ENCODE measurements around the gene IL1F10.

IL1F10 gene

GRCh38 chr2:113098532-113098931 lies 30.8 kb downstream of the IL1F10 start:
- no peak for TF ChIP-seq POLR2AphosphoS5 (IDR thresholded peaks at IDR 0.05; ENCODE audit: low read depth, low read length)
- TF ChIP-seq TAF1 (IDR thresholded peaks at IDR 0.05; ENCODE audit: borderline replicate concordance, insufficient read depth, low read length) = no peak
- no peak for TF ChIP-seq SIN3A (IDR thresholded peaks at IDR 0.05; ENCODE audit: borderline replicate concordance, insufficient read depth, low read length)
- no peak for TF ChIP-seq REST (IDR thresholded peaks at IDR 0.05; ENCODE audit: insufficient read depth in 1 of 2, low read depth in 2 of 2, low read length in 2 of 2)
- no peak for TF ChIP-seq FOXP2 (optimal IDR thresholded peaks at IDR 0.05; ENCODE audit: borderline replicate concordance, extremely low read depth, extremely low read length, insufficient read depth)

GRCh38 chr2:113102133-113102532 lies 34.4 kb downstream of the IL1F10 start:
- TF ChIP-seq REST (IDR thresholded peaks at IDR 0.05; ENCODE audit: insufficient read depth in 1 of 2, low read depth in 2 of 2, low read length in 2 of 2) = no peak
- TF ChIP-seq POLR2AphosphoS5 (IDR thresholded peaks at IDR 0.05; ENCODE audit: low read depth, low read length) = no peak
- TF ChIP-seq TAF1 (IDR thresholded peaks at IDR 0.05; ENCODE audit: borderline replicate concordance, insufficient read depth, low read length) = no peak
- no peak for TF ChIP-seq FOXP2 (optimal IDR thresholded peaks at IDR 0.05; ENCODE audit: borderline replicate concordance, extremely low read depth, extremely low read length, insufficient read depth)
- no peak for TF ChIP-seq SIN3A (IDR thresholded peaks at IDR 0.05; ENCODE audit: borderline replicate concordance, insufficient read depth, low read length)

- no peak for TF ChIP-seq FOXP2 (optimal IDR thresholded peaks at IDR 0.05; ENCODE audit: borderline replicate concordance, extremely low read depth, extremely low read length, insufficient read depth)
- no peak for TF ChIP-seq TAF1 (IDR thresholded peaks at IDR 0.05; ENCODE audit: borderline replicate concordance, insufficient read depth, low read length)
- no peak for TF ChIP-seq POLR2AphosphoS5 (IDR thresholded peaks at IDR 0.05; ENCODE audit: low read depth, low read length)
- TF ChIP-seq REST (IDR thresholded peaks at IDR 0.05; ENCODE audit: insufficient read depth in 1 of 2, low read depth in 2 of 2, low read length in 2 of 2) = no peak
- TF ChIP-seq SIN3A (IDR thresholded peaks at IDR 0.05; ENCODE audit: borderline replicate concordance, insufficient read depth, low read length) = no peak
Observed at GRCh38 chr2:113103277-113103676, 35.5 kb downstream of the IL1F10 start.

- no peak for TF ChIP-seq REST (IDR thresholded peaks at IDR 0.05; ENCODE audit: insufficient read depth in 1 of 2, low read depth in 2 of 2, low read length in 2 of 2)
- TF ChIP-seq TAF1 (IDR thresholded peaks at IDR 0.05; ENCODE audit: borderline replicate concordance, insufficient read depth, low read length) = no peak
- no peak for TF ChIP-seq SIN3A (IDR thresholded peaks at IDR 0.05; ENCODE audit: borderline replicate concordance, insufficient read depth, low read length)
- TF ChIP-seq FOXP2 (optimal IDR thresholded peaks at IDR 0.05; ENCODE audit: borderline replicate concordance, extremely low read depth, extremely low read length, insufficient read depth) = no peak
- TF ChIP-seq POLR2AphosphoS5 (IDR thresholded peaks at IDR 0.05; ENCODE audit: low read depth, low read length) = no peak
Observed at GRCh38 chr2:113104054-113104611, 36.4 kb downstream of the IL1F10 start.
